ENCODE results near the gene FOXI2. TPM values are rescaled to one million over a fixed set of nuclear protein-coding genes. Genes with fewer than 3 reads are reported as not detected.

Gene FOXI2
- total RNA-seq, 1 experiment from 2014 or later, result not detected

GRCh38 chr10:127740596-127740995, 3.6 kb downstream of the FOXI2 start:
- Histone ChIP-seq H3K4me2 (ENCODE audit: low read length) (no peak overlapping the region), H3K9me2 (ENCODE audit: insufficient read depth) (no peaks in the 10 kb centered on the region), H2AFZ (ENCODE audit: low read depth, low read length, poor library complexity, severe bottlenecking) (no peak overlapping the region), H3K9ac (ENCODE audit: low read length) (no peak overlapping the region), H3K4me1 (ENCODE audit: control insufficient read depth in 1 of 2, insufficient read depth in 2 of 2, low read length in 2 of 2) (no peaks in the 10 kb centered on the region), H4K20me1 (ENCODE audit: insufficient read depth) (no peaks in the 10 kb centered on the region), H3K79me2 (ENCODE audit: insufficient read depth, low read length) (no peaks in the 10 kb centered on the region), H3K27ac (ENCODE audit: low read depth, low read length) (no peak overlapping the region), H3K4me3 (replicated peaks in 1 of 2; ENCODE audit: low read depth in 1 of 2, low read length in 2 of 2) (no peak overlapping the region), H3K9me3 (ENCODE audit: control insufficient read depth in 1 of 2, insufficient read depth in 1 of 2, low read depth in 1 of 2, low read length in 2 of 2) (no peaks in the 10 kb centered on the region), H3K27me3 (ENCODE audit: insufficient read depth, low read length) (peaks cover 13% of the 10 kb centered on the region; the same call in 1 of the 2 replicates), H3K36me3 (ENCODE audit: control insufficient read depth in 1 of 2, insufficient read depth in 2 of 2, low read length in 2 of 2) (no peaks in the 10 kb centered on the region)
- ChIA-PET RAD21 (ENCODE audit: low non-redundant PET in 1 of 2, low total read pairs in 2 of 2, uncharacterized antibody in 2 of 2, unreplicated experiment in 2 of 2) (no interaction called here), POLR2A (no interaction called here), CTCF (interaction anchor here (1.0 kb wide), 1 partner anchor 114 kb away, joined by 3 read pairs; no protein-coding TSS in a partner anchor)
- intact Hi-C loops (cut with micrococcal nuclease), result no loop called here
- no TSS peak for BruUV-seq (replicated peaks)
- DNase-seq (ENCODE audit: low read depth, low spot score) (no peak), ATAC-seq (no peak)
- no peak for TF ChIP-seq REST (IDR thresholded peaks at IDR 0.05; ENCODE audit: low read depth)
- no peak for TF ChIP-seq EZH2phosphoT487 (IDR thresholded peaks at IDR 0.05; ENCODE audit: borderline replicate concordance)
- no peak for TF ChIP-seq POLR2A (IDR thresholded peaks at IDR 0.05; ENCODE audit: borderline replicate concordance, extremely low read depth, insufficient read depth, insufficient read length)
- no peak for TF ChIP-seq SIN3A (IDR thresholded peaks at IDR 0.05; ENCODE audit: low read depth)
- no peak for TF ChIP-seq ELF1 (IDR thresholded peaks at IDR 0.05; ENCODE audit: borderline replicate concordance, low read depth)
- TF ChIP-seq JUND (IDR thresholded peaks at IDR 0.05), result no peak
- no peak for TF ChIP-seq CBX3 (IDR thresholded peaks at IDR 0.05; ENCODE audit: low read depth)
- TF ChIP-seq ZFX (IDR thresholded peaks at IDR 0.05), result no peak
- no peak for TF ChIP-seq EZH2 (IDR thresholded peaks at IDR 0.05)
- TF ChIP-seq YY1 (IDR thresholded peaks at IDR 0.05; ENCODE audit: extremely low read depth, insufficient replicate concordance, low read depth, low read length), result no peak
- TF ChIP-seq CTCF (IDR thresholded peaks at IDR 0.05 in 2 of 3, conservative IDR thresholded peaks at IDR 0.05 in 1 of 3; ENCODE audit: borderline replicate concordance in 1 of 3, insufficient read depth in 1 of 3, low read depth in 2 of 3, low read length in 2 of 3), result no peak
- TF ChIP-seq EGR1 (IDR thresholded peaks at IDR 0.05; ENCODE audit: low read depth), result no peak
- TF ChIP-seq MAX (IDR thresholded peaks at IDR 0.05), result no peak
- TF ChIP-seq CEBPB (IDR thresholded peaks at IDR 0.05; ENCODE audit: low read depth), result no peak
- no peak for TF ChIP-seq POLR2AphosphoS5 (IDR thresholded peaks at IDR 0.05; ENCODE audit: low read depth, low read length)
